Mammary epithelial cell (primary cell): ENCODE measurements around the gene SDF2L1.
"Not testable (repeated sequence)": the region's sequence is repeated elsewhere in the genome, so short reads cannot be mapped to it uniquely, and the experiment has no call there.

Experiments
- EZH2 ChIP-seq: IDR thresholded peaks from 2 replicates; pipeline ENCODE4 v1.6.1; 2012; ENCODE audit warnings: low read length, inconsistent platforms, borderline replicate concordance
- TF ChIP-seq, protein P1 (sequence below), 2 donors: IDR thresholded peaks in 1 of 2; conservative IDR thresholded peaks in 1 of 2; 2 replicates each; pipeline ENCODE4 v1.5.1; 2011 to 2012; ENCODE audit warnings: inconsistent platforms in 2 of 2, low read length in 2 of 2, mild to moderate bottlenecking in 2 of 2, control low read depth in 1 of 2, low read depth in 1 of 2; ENCODE audit not compliant: insufficient read depth in 1 of 2; ENCODE audit errors: extremely low read depth in 1 of 2

DNA sequence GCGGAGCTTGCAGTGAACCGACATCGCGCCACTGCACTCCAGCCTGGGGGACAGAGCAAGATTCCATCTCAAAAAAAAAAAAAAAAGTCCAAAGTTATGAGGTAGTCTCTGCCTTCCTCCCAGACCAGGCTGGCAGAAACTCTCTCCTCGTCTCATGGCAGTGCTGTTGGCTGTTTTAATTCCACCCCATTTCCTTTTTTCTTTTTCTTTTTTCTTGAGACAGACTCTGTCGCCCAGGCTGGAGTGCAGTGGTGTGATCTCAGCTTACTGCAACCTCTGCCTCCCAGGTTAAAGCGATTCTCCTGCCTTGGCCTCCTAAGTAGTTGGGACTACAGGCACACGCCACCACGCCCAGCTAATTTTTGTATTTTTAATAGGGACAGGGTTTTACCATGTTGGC lies 50.8 kb downstream of the SDF2L1 start:
- TF ChIP-seq, protein P1, sequence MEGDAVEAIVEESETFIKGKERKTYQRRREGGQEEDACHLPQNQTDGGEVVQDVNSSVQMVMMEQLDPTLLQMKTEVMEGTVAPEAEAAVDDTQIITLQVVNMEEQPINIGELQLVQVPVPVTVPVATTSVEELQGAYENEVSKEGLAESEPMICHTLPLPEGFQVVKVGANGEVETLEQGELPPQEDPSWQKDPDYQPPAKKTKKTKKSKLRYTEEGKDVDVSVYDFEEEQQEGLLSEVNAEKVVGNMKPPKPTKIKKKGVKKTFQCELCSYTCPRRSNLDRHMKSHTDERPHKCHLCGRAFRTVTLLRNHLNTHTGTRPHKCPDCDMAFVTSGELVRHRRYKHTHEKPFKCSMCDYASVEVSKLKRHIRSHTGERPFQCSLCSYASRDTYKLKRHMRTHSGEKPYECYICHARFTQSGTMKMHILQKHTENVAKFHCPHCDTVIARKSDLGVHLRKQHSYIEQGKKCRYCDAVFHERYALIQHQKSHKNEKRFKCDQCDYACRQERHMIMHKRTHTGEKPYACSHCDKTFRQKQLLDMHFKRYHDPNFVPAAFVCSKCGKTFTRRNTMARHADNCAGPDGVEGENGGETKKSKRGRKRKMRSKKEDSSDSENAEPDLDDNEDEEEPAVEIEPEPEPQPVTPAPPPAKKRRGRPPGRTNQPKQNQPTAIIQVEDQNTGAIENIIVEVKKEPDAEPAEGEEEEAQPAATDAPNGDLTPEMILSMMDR (conservative IDR thresholded peaks at IDR 0.05 in 1 of 2, IDR thresholded peaks at IDR 0.05 in 1 of 2; ENCODE audit: extremely low read depth in 1 of 2, insufficient read depth in 1 of 2, low read depth in 1 of 2, low read length in 2 of 2): not testable (repeated sequence)
- TF ChIP-seq EZH2: not testable (repeated sequence)
